OCI-LY7 (cell line): ENCODE data around the gene PACS1. TPM values are rescaled to one million over a fixed set of nuclear protein-coding genes. Genes with fewer than 3 reads are reported as not detected.

ENCODE experiments used
- BruUV-seq: library from RNA; stranded (reverse); fragments of 400-500 nt; replicated peaks from 2 replicates; lab custom pipeline; 2021; lab: Mats Ljungman, UMichigan
- CTCF ChIA-PET: fragments of 300-600 bp; sonication (Branson Sonifier 250); formaldehyde crosslinking; loops from one replicate; lab custom pipeline; 2022; ENCODE audit warnings: antibody characterized with exemption; ENCODE audit not compliant: unreplicated experiment; lab: Charles Lee
- POLR2A ChIA-PET: fragments of 300-600 bp; sonication (Branson Sonifier 250); formaldehyde crosslinking; loops from one replicate; lab custom pipeline; 2022; ENCODE audit warnings: antibody characterized with exemption; lab: Charles Lee
- DNase-seq: peaks from one replicate; pipeline ENCODE4 v3.0.0-alpha.2; 2015; ENCODE audit warnings: low spot score
- H2AFZ ChIP-seq: fragments of 200-600 bp; sonication (generic), shearing (Covaris generic); 2 replicates; pipeline ENCODE4 v1.6.1; 2014; ENCODE audit warnings: mild to moderate bottlenecking, antibody characterized with exemption, low read length, moderate library complexity
- H3K27ac ChIP-seq: fragments of 200-600 bp; sonication (generic); 2 replicates; pipeline ENCODE4 v1.5.1; 2014; ENCODE audit warnings: mixed run types, low read depth, mild to moderate bottlenecking, moderate library complexity, low read length, inconsistent platforms; ENCODE audit not compliant: poor library complexity, severe bottlenecking
- H3K36me3 ChIP-seq: fragments of 200-600 bp; sonication (generic); 2 replicates; pipeline ENCODE4 v1.6.1; 2014; ENCODE audit warnings: mild to moderate bottlenecking, antibody characterized with exemption, low read length, moderate library complexity, mixed read lengths; ENCODE audit not compliant: insufficient read depth
- H3K4me1 ChIP-seq: fragments of 200-600 bp; sonication (generic); 2 replicates; pipeline ENCODE4 v1.5.1; 2014; ENCODE audit warnings: mild to moderate bottlenecking, low read length; ENCODE audit not compliant: insufficient read depth, poor library complexity, severe bottlenecking
- H3K4me2 ChIP-seq: fragments of 200-600 bp; sonication (generic); 2 replicates; pipeline ENCODE4 v1.6.1; 2014; ENCODE audit warnings: mild to moderate bottlenecking, low read length
- H3K4me3 ChIP-seq: fragments of 200-600 bp; sonication (generic); 2 replicates; pipeline ENCODE4 v1.5.1; 2014; ENCODE audit warnings: mild to moderate bottlenecking, low read depth, low read length; ENCODE audit not compliant: poor library complexity, severe bottlenecking
- H3K79me2 ChIP-seq: fragments of 200-600 bp; sonication (generic); 2 replicates; pipeline ENCODE4 v1.6.1; 2016; ENCODE audit warnings: low read depth, mild to moderate bottlenecking, low read length, moderate library complexity, mixed read lengths; ENCODE audit not compliant: insufficient read depth
- H3K9me2 ChIP-seq: fragments of 200-600 bp; sonication (generic); 2 replicates; pipeline ENCODE4 v1.6.1; 2016; ENCODE audit warnings: mild to moderate bottlenecking, low read length, mixed read lengths; ENCODE audit not compliant: insufficient read depth
- H3K9me3 ChIP-seq: fragments of 200-600 bp; sonication (generic); 2 replicates; pipeline ENCODE4 v1.6.1; 2014; ENCODE audit warnings: mild to moderate bottlenecking, mixed run types, low read length, mixed read lengths
- H4K20me1 ChIP-seq: fragments of 200-600 bp; sonication (generic); 2 replicates; pipeline ENCODE4 v1.6.1; 2014; ENCODE audit warnings: mild to moderate bottlenecking, antibody characterized with exemption, low read length, moderate library complexity, mixed read lengths; ENCODE audit not compliant: insufficient read depth
- CTCF ChIP-seq: fragments of 200-600 bp; sonication (generic); conservative IDR thresholded peaks from 2 replicates; pipeline ENCODE4 v1.5.1; 2014; ENCODE audit warnings: mild to moderate bottlenecking, antibody characterized with exemption, low read length, moderate library complexity, mixed read lengths
- EZH2phosphoT487 ChIP-seq: fragments of 200-600 bp; sonication (generic); IDR thresholded peaks from 2 replicates; pipeline ENCODE4 v1.6.1; 2018; ENCODE audit warnings: low read depth, borderline replicate concordance, mild to moderate bottlenecking, mixed run types, antibody characterized with exemption, low read length, moderate library complexity, mixed read lengths
- intact Hi-C: fragments of 100-400 bp; cut with micrococcal nuclease; formaldehyde crosslinking; loops from one replicate; pipeline ENCODE4 v1.10.0; 2022; ENCODE audit not compliant: unreplicated experiment
- total RNA-seq, 2 experiments: library from RNA; depleted of rRNA in 1 of 2; stranded (reverse); fragments of >200 nt in 1 of 2; shearing (Covaris generic) in 1 of 2; gene quantifications; 2 replicates each; pipeline ENCODE4 v1.2.3, GENCODE V29; 2014 to 2022

PACS1 gene
- total RNA-seq, 2 experiments from 2014 or later = 23.7 to 52.5 TPM

- H3K27ac ChIP-seq = peak overlapping the region; percentile 93
- POLR2A ChIA-PET = no interaction called here
- DNase-seq = no peak
- peaks cover 18% of the 10 kb centered on the region; the same call in 1 of the 2 replicates for H3K79me2 ChIP-seq
- H4K20me1 ChIP-seq = no peaks in the 10 kb centered on the region; the same call in 1 of the 2 replicates
- intact Hi-C loops = loop anchor here (1.0 kb wide), 1 partner anchor 36 kb away; no protein-coding TSS in a partner anchor
- no TSS peak for BruUV-seq
- H3K4me3 ChIP-seq = peak overlapping the region; percentile 100
- H3K9me3 ChIP-seq = no peaks in the 10 kb centered on the region
- peak overlapping the region; percentile 86 for H3K4me2 ChIP-seq
- H2AFZ ChIP-seq = no peak overlapping the region; the same call in 1 of the 2 replicates
- peak; percentile 47; the same call in 1 of the 2 replicates for TF ChIP-seq CTCF
- TF ChIP-seq EZH2phosphoT487 = no peak
- CTCF ChIA-PET = no interaction called here
- H3K36me3 ChIP-seq = peaks cover 45% of the 10 kb centered on the region
- no peaks in the 10 kb centered on the region for H3K9me2 ChIP-seq
- H3K4me1 ChIP-seq = peaks cover 17% of the 10 kb centered on the region
Measured at GRCh38 chr11:66258473-66258893, 188.4 kb downstream of the PACS1 start.

GRCh38 chr11:66259225-66259624, 189.2 kb downstream of the PACS1 start:
- DNase-seq = no peak
- H3K79me2 ChIP-seq = peaks cover 18% of the 10 kb centered on the region; the same call in 1 of the 2 replicates
- intact Hi-C loops = no loop called here
- peak overlapping the region; percentile 86 for H3K4me2 ChIP-seq
- no peak for TF ChIP-seq EZH2phosphoT487
- no peak for TF ChIP-seq CTCF
- BruUV-seq = TSS peak; percentile 73
- CTCF ChIA-PET = no interaction called here
- H3K4me3 ChIP-seq = peak overlapping the region; percentile 100
- POLR2A ChIA-PET = interaction anchor here (1.0 kb wide), 1 partner anchor 12 kb away, joined by 7 read pairs; no protein-coding TSS in a partner anchor
- H3K36me3 ChIP-seq = peaks cover 52% of the 10 kb centered on the region
- no peaks in the 10 kb centered on the region for H3K9me3 ChIP-seq
- peaks cover 17% of the 10 kb centered on the region for H3K4me1 ChIP-seq
- no peak overlapping the region for H3K27ac ChIP-seq
- H4K20me1 ChIP-seq = no peaks in the 10 kb centered on the region; the same call in 1 of the 2 replicates
- H2AFZ ChIP-seq = no peak overlapping the region
- no peaks in the 10 kb centered on the region for H3K9me2 ChIP-seq

GRCh38 chr11:66259956-66260355, 189.9 kb downstream of the PACS1 start:
- H3K9me3 ChIP-seq = no peaks in the 10 kb centered on the region
- H3K36me3 ChIP-seq = peaks cover 59% of the 10 kb centered on the region
- CTCF ChIA-PET = no interaction called here
- H3K4me1 ChIP-seq = peaks cover 17% of the 10 kb centered on the region
- H3K4me3 ChIP-seq = no peak overlapping the region
- POLR2A ChIA-PET = interaction anchor here (0.6 to 1.1 kb wide), 3 partner anchors 11 to 421 kb away, joined by 3 to 7 read pairs (median 6); no protein-coding TSS in a partner anchor
- no peak overlapping the region for H2AFZ ChIP-seq
- peaks cover 18% of the 10 kb centered on the region; the same call in 1 of the 2 replicates for H3K79me2 ChIP-seq
- H4K20me1 ChIP-seq = no peaks in the 10 kb centered on the region; the same call in 1 of the 2 replicates
- BruUV-seq = no TSS peak
- intact Hi-C loops = no loop called here
- no peak for TF ChIP-seq CTCF
- no peak for TF ChIP-seq EZH2phosphoT487
- no peak overlapping the region for H3K27ac ChIP-seq
- no peak for DNase-seq
- no peak overlapping the region for H3K4me2 ChIP-seq
- H3K9me2 ChIP-seq = no peaks in the 10 kb centered on the region
